Non-pigmented ciliary epithelial cell (primary cell): Measurements from ENCODE around the gene YY1AP1.
"Not testable (repeated sequence)": the region's sequence is repeated elsewhere in the genome, so short reads cannot be mapped to it uniquely, and the experiment has no call there.

Source experiments
- DNase-seq: peaks from one replicate; pipeline ENCODE4 v3.0.0-alpha.2; 2010; ENCODE audit warnings: low read depth

Gene YY1AP1

GRCh38 chr1:155645034-155645598, 43.5 kb downstream of the YY1AP1 start:
- no peak for DNase-seq

- DNase-seq, result no peak
These were observed 45.3 kb downstream of the YY1AP1 start for GRCh38 chr1:155643230-155643629.

- DNase-seq, result not testable (repeated sequence)
These were observed 45.9 kb downstream of the YY1AP1 start for GRCh38 chr1:155642559-155643180.

- DNase-seq, result no peak
These were observed 48.2 kb downstream of the YY1AP1 start for GRCh38 chr1:155640367-155640766.

- DNase-seq, result no peak
These were observed 52.0 kb downstream of the YY1AP1 start for GRCh38 chr1:155636397-155637153.

GRCh38 chr1:155626428-155626827, 62.1 kb downstream of the YY1AP1 start:
- not testable (repeated sequence) for DNase-seq

- no peak for DNase-seq
These were observed 65.2 kb downstream of the YY1AP1 start for GRCh38 chr1:155623357-155623756.

- no peak for DNase-seq
These were observed 66.4 kb downstream of the YY1AP1 start for GRCh38 chr1:155622191-155622590.

- not testable (repeated sequence) for DNase-seq
These were observed 75.3 kb downstream of the YY1AP1 start for GRCh38 chr1:155613226-155613625.

GRCh38 chr1:155610257-155610647, 78.3 kb downstream of the YY1AP1 start:
- DNase-seq, result not testable (repeated sequence)

GRCh38 chr1:155609515-155610256, 78.9 kb downstream of the YY1AP1 start, which contains the start of gene MSTO1:
TSS of gene MSTO1 (plus strand) at chr1:155610218. CDS start at chr1:155610249, 31 bp downstream.
- peak; percentile 93 for DNase-seq
